HEK293 (cell line): ENCODE data around the gene PLEKHA8.

Experiments used
- CTCF ChIA-PET: fragments of 350-600 bp; formaldehyde crosslinking; extraction: SDS; loops from one replicate; lab custom pipeline; 2021; ENCODE audit warnings: antibody characterized with exemption; lab: Yijun Ruan, JAX
- POLR2A ChIA-PET: fragments of 300-600 bp; formaldehyde crosslinking; extraction: SDS; loops from one replicate; lab custom pipeline; 2020; ENCODE audit warnings: antibody characterized with exemption, inconsistent platforms; lab: Yijun Ruan, JAX
- H3K27ac ChIP-seq: fragments of 200-500 bp; sonication (Bioruptor generic); 2 replicates; pipeline ENCODE4 v1.5.1; 2014; ENCODE audit warnings: low read depth, low read length, control low read depth, inconsistent platforms; ENCODE audit errors: extremely low read depth
- H3K36me3 ChIP-seq, 2 experiments: fragments of 200-500 bp in 1 of 2; sonication (Bioruptor generic) in 1 of 2; 1 replicate in 1 of 2; 2 replicates in 1 of 2; pipeline ENCODE4 v1.5.1; 2014 to 2017; ENCODE audit warnings: inconsistent platforms in 2 of 2, low read length in 2 of 2; ENCODE audit not compliant: control insufficient read depth in 2 of 2, insufficient read depth in 1 of 2
- H3K4me1 ChIP-seq: fragments of 200-500 bp; sonication (Bioruptor generic); 2 replicates; pipeline ENCODE4 v1.5.1; 2014; ENCODE audit warnings: mild to moderate bottlenecking, low read length, inconsistent platforms; ENCODE audit not compliant: control insufficient read depth, insufficient read depth
- H3K4me3 ChIP-seq: 2 replicates; pipeline ENCODE4 v1.5.1; 2011; ENCODE audit warnings: low read depth, mild to moderate bottlenecking, control low read depth, low read length, moderate library complexity
- H3K9me3 ChIP-seq: fragments of 200-500 bp; sonication (Bioruptor generic); 2 replicates; pipeline ENCODE4 v1.5.1; 2014; ENCODE audit warnings: low read depth, low read length, inconsistent platforms; ENCODE audit not compliant: control insufficient read depth, insufficient read depth
- GLI4 ChIP-seq: fragments of 450-650 bp; formaldehyde crosslinking; IDR thresholded peaks from 2 replicates; pipeline ENCODE4 v1.5.1; 2016; ENCODE audit warnings: missing biosample characterization, missing genetic modification characterization
- HOXD13 ChIP-seq: sonication (generic); formaldehyde crosslinking; IDR thresholded peaks from 2 replicates; pipeline ENCODE4 v1.8.0; 2022; ENCODE audit warnings: missing genetic modification reagents, borderline replicate concordance
- KLF8 ChIP-seq: fragments of 450-650 bp; formaldehyde crosslinking; IDR thresholded peaks from 2 replicates; pipeline ENCODE4 v1.5.1; 2016; ENCODE audit warnings: missing biosample characterization, missing genetic modification characterization
- OVOL3 ChIP-seq: fragments of 450-650 bp; formaldehyde crosslinking; IDR thresholded peaks from 2 replicates; pipeline ENCODE4 v1.5.1; 2016; ENCODE audit warnings: missing biosample characterization, missing genetic modification characterization
- SCRT2 ChIP-seq: fragments of 450-650 bp; formaldehyde crosslinking; IDR thresholded peaks from 2 replicates; pipeline ENCODE4 v1.5.1; 2016; ENCODE audit warnings: missing biosample characterization, missing genetic modification characterization
- SP2 ChIP-seq: fragments of 450-650 bp; formaldehyde crosslinking; IDR thresholded peaks from 2 replicates; pipeline ENCODE4 v1.5.1; 2016; ENCODE audit warnings: missing biosample characterization, missing genetic modification characterization
- SP3 ChIP-seq: fragments of 450-650 bp; formaldehyde crosslinking; IDR thresholded peaks from 2 replicates; pipeline ENCODE4 v1.5.1; 2016; ENCODE audit warnings: missing biosample characterization, missing genetic modification characterization
- ZFHX2 ChIP-seq: fragments of 450-650 bp; formaldehyde crosslinking; conservative IDR thresholded peaks from 2 replicates; pipeline ENCODE4 v1.5.1; 2016; ENCODE audit warnings: missing biosample characterization, missing genetic modification characterization
- ZNF19 ChIP-seq: fragments of 450-650 bp; formaldehyde crosslinking; IDR thresholded peaks from 2 replicates; pipeline ENCODE4; 2016; ENCODE audit warnings: missing biosample characterization, missing genetic modification characterization, low read depth
- ZNF24 ChIP-seq: fragments of 450-650 bp; formaldehyde crosslinking; IDR thresholded peaks from 2 replicates; pipeline ENCODE4 v1.5.1; 2016; ENCODE audit warnings: missing biosample characterization, missing genetic modification characterization
- ZNF48 ChIP-seq: fragments of 450-650 bp; formaldehyde crosslinking; IDR thresholded peaks from 2 replicates; pipeline ENCODE4 v1.5.1; 2016; ENCODE audit warnings: missing biosample characterization, missing genetic modification characterization
- ZNF529 ChIP-seq: fragments of 450-650 bp; formaldehyde crosslinking; IDR thresholded peaks from 2 replicates; pipeline ENCODE4 v1.5.1; 2017; ENCODE audit warnings: missing genetic modification characterization, missing biosample characterization; ENCODE audit not compliant: insufficient replicate concordance
- ZNF548 ChIP-seq: fragments of 450-650 bp; formaldehyde crosslinking; IDR thresholded peaks from 2 replicates; pipeline ENCODE4 v1.5.1; 2016; ENCODE audit warnings: missing biosample characterization, missing genetic modification characterization
- ZNF549 ChIP-seq: fragments of 450-650 bp; IDR thresholded peaks from 2 replicates; pipeline ENCODE4 v1.5.1; 2018; ENCODE audit warnings: missing biosample characterization, missing genetic modification characterization, mild to moderate bottlenecking, inconsistent platforms, moderate library complexity
- ZNF629 ChIP-seq: fragments of 450-650 bp; formaldehyde crosslinking; IDR thresholded peaks from 2 replicates; pipeline ENCODE4 v1.5.1; 2017; ENCODE audit warnings: missing biosample characterization, missing genetic modification characterization
- ZNF747 ChIP-seq: fragments of 450-650 bp; formaldehyde crosslinking; IDR thresholded peaks from 2 replicates; pipeline ENCODE4 v1.5.1; 2016; ENCODE audit warnings: missing biosample characterization, missing genetic modification characterization
- ZNF76 ChIP-seq: fragments of 450-650 bp; formaldehyde crosslinking; IDR thresholded peaks from 2 replicates; pipeline ENCODE4; 2016; ENCODE audit warnings: low read depth, missing biosample characterization, missing genetic modification characterization, borderline replicate concordance
- ZNF776 ChIP-seq: fragments of 450-650 bp; formaldehyde crosslinking; IDR thresholded peaks from 2 replicates; pipeline ENCODE4 v1.5.0; 2017; ENCODE audit warnings: missing biosample characterization, missing genetic modification characterization, borderline replicate concordance
- ZNF843 ChIP-seq: fragments of 450-650 bp; formaldehyde crosslinking; IDR thresholded peaks from 2 replicates; pipeline ENCODE4 v1.5.1; 2016; ENCODE audit warnings: missing biosample characterization, missing genetic modification characterization
- ZXDB ChIP-seq: fragments of 450-650 bp; formaldehyde crosslinking; IDR thresholded peaks from 2 replicates; pipeline ENCODE4 v1.5.1; 2016; ENCODE audit warnings: missing biosample characterization, missing genetic modification characterization
- TF ChIP-seq, protein P1 (sequence below): fragments of 450-650 bp; formaldehyde crosslinking; IDR thresholded peaks from 2 replicates; pipeline ENCODE4 v1.5.1; 2016; ENCODE audit warnings: missing biosample characterization, missing genetic modification characterization

PLEKHA8 gene

GRCh38 chr7:30116771-30117170, 88.6 kb downstream of the PLEKHA8 start:
- CTCF ChIA-PET: interaction anchor here (0.6 kb wide), 2 partner anchors 13 to 927 kb away, joined by 3 read pairs; no protein-coding TSS in a partner anchor
- Histone ChIP-seq H3K27ac (no peak overlapping the region), H3K36me3 (peaks cover 0 to 3% of the 10 kb centered on the region in 2 experiments; a peak in 1 of 3 replicates), H3K4me1 (no peaks in the 10 kb centered on the region)
- POLR2A ChIA-PET: no interaction called here
- TF ChIP-seq ZNF747: no peak
- TF ChIP-seq SP3: no peak
- no peak for TF ChIP-seq KLF8
- TF ChIP-seq GLI4 (tag by site-specific recombination): no peak
- TF ChIP-seq, protein P1, sequence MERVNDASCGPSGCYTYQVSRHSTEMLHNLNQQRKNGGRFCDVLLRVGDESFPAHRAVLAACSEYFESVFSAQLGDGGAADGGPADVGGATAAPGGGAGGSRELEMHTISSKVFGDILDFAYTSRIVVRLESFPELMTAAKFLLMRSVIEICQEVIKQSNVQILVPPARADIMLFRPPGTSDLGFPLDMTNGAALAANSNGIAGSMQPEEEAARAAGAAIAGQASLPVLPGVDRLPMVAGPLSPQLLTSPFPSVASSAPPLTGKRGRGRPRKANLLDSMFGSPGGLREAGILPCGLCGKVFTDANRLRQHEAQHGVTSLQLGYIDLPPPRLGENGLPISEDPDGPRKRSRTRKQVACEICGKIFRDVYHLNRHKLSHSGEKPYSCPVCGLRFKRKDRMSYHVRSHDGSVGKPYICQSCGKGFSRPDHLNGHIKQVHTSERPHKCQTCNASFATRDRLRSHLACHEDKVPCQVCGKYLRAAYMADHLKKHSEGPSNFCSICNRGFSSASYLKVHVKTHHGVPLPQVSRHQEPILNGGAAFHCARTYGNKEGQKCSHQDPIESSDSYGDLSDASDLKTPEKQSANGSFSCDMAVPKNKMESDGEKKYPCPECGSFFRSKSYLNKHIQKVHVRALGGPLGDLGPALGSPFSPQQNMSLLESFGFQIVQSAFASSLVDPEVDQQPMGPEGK (tag by site-specific recombination): no peak
- no peak for TF ChIP-seq ZNF776
- no peak for TF ChIP-seq ZNF19 (tag by site-specific recombination)
- no peak for TF ChIP-seq ZNF549
- no peak for TF ChIP-seq ZFHX2 (tag by site-specific recombination)
- no peak for TF ChIP-seq ZNF629
- TF ChIP-seq ZNF48 (tag by site-specific recombination): no peak
- TF ChIP-seq ZNF24 (tag by site-specific recombination): no peak
- TF ChIP-seq SP2 (tag by site-specific recombination): no peak
- no peak for TF ChIP-seq ZNF548 (tag by site-specific recombination)
- no peak for TF ChIP-seq ZNF76
- no peak for TF ChIP-seq SCRT2
- TF ChIP-seq, all 188 proteins: peak for 0
- Histone ChIP-seq H3K9me3 (no peaks in the 10 kb centered on the region), H3K4me3 (no peak overlapping the region)

DNA sequence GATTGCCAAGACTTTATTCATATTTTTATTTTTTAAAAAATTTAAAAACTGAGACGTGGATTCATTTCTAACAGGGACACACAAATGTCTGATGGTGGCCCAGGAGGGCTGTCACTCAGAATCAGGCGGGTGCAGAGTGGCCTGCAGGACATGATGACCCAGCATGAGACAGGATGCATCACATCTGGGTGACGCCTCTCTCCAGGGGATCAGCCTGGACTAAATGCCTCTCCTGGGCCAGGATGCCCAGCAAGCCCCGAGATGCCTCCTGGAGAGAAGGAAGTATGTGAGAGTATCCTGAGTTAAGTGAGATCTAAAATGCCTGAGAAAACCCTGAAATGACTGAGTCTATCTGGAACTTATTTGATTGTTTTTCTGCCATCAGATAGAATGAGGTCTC, 89.7 kb downstream of the PLEKHA8 start:
- Histone ChIP-seq H3K36me3 (peaks cover 0 to 3% of the 10 kb centered on the region in 2 experiments; a peak in 1 of 3 replicates), H3K4me1 (no peaks in the 10 kb centered on the region), H3K27ac (no peak overlapping the region), H3K9me3 (no peaks in the 10 kb centered on the region), H3K4me3 (no peak overlapping the region)
- ChIA-PET CTCF (no interaction called here), POLR2A (no interaction called here)
- TF ChIP-seq OVOL3 (tag by site-specific recombination) (no peak), ZNF529 (no peak), HOXD13 (CRISPR knock-in tag) (no peak)

GRCh38 chr7:30119890-30120577, 91.8 kb downstream of the PLEKHA8 start:
- TF ChIP-seq ZNF843 (tag by site-specific recombination) (no peak), ZXDB (tag by site-specific recombination) (no peak)
- TF ChIP-seq, all 188 proteins: peak for 0
- POLR2A ChIA-PET: no interaction called here
- CTCF ChIA-PET: interaction anchor here (0.6 kb wide), 2 partner anchors 485 to 1193 kb away, joined by 3 to 4 read pairs; no protein-coding TSS in a partner anchor
- Histone ChIP-seq H3K4me3 (no peak overlapping the region), H3K36me3 (peaks cover 0 to 3% of the 10 kb centered on the region in 2 experiments; a peak in 1 of 3 replicates), H3K4me1 (no peaks in the 10 kb centered on the region), H3K27ac (no peak overlapping the region), H3K9me3 (no peaks in the 10 kb centered on the region)
